Activated naive CD4-positive, alpha-beta T cell treated with Interleukin-2 at 50 U/mL for 16 hours (primary cell): ENCODE data around the gene FAM50A.

Experiments used
- DNase-seq: peaks from one replicate; pipeline ENCODE4 v3.0.0-alpha.2; 2020

FAM50A gene

DNA sequence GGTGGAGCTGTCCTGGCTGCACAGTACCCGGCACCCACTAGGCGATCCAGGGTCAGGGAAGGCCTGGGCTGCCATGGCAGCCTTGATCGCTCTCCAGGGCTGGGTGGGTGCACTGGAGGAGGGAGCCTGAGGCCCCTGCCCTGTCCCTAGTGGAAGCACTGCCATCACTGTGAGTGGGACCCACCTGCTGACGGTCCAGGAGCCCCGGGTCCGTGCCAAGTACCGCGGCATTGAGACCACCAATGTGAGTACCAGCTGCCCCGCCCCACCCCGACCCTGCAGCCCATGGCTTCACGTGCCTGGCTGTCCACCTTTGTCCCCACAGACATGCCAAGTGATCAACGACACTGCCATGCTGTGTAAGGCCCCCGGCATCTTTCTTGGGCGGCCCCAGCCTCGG lies 23.0 kb downstream of the FAM50A start:
- DNase-seq: no peak

DNA sequence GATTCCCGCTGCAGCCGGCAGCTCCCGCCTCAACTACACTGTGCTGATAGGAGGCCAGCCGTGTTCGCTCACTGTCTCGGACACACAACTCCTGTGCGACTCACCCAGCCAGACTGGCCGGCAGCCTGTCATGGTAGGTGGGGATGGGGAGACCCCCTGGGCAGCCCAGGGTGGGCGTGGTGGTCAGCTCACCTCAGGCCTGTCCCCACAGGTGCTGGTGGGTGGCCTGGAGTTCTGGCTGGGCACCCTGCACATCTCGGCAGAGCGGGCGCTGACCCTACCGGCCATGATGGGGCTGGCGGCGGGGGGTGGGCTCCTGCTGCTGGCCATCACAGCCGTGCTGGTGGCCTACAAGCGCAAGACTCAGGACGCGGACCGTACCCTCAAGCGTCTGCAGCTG lies 23.6 kb downstream of the FAM50A start:
- DNase-seq: no peak

DNA sequence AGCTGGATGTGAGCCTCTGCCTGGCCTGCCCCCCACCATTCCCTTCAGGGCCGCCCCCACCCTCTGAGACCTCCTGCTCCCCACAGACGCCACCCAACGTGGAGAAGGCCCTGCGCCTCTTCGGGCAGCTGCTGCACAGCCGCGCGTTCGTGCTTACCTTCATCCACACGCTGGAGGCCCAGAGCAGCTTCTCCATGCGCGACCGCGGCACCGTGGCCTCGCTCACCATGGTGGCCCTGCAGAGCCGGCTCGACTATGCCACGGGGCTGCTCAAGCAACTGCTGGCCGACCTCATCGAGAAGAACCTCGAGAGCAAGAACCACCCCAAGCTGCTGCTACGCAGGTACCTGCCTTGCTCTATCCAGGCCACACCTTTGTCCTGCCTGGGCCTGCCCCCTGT lies 24.3 kb downstream of the FAM50A start:
- no peak for DNase-seq

DNA sequence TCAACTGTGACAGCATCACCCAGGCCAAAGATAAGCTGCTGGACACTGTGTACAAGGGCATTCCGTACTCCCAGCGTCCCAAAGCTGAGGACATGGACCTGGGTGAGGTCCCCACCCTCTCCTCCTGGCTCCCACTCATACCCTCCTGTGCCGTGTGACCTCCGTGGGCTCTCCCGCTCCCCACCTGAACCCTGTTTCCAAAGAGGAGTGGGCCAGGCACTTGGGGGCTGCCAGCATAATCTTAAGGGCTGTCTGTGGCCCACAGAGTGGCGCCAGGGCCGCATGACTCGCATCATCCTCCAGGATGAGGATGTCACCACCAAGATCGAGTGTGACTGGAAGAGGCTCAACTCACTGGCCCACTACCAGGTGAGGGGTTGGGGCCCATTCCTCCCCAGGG lies 25.2 kb downstream of the FAM50A start:
- DNase-seq: no peak

DNA sequence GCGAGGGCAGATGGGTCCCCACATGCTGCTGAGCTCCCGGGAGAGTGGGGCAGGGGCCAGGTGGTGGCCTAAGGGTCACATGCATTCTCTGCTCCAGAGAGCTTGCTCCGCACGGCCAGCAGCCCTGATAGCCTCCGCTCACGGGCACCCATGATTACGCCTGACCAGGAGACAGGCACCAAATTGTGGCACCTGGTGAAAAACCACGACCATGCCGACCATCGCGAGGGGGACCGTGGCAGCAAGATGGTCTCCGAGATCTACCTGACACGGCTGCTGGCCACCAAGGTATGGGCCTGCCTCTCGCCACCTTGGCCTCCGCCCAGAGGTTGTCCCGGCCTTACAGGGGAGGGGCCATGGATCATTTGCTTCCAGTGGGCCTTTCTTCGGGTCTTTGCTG lies 25.9 kb downstream of the FAM50A start:
- DNase-seq: no peak

DNA sequence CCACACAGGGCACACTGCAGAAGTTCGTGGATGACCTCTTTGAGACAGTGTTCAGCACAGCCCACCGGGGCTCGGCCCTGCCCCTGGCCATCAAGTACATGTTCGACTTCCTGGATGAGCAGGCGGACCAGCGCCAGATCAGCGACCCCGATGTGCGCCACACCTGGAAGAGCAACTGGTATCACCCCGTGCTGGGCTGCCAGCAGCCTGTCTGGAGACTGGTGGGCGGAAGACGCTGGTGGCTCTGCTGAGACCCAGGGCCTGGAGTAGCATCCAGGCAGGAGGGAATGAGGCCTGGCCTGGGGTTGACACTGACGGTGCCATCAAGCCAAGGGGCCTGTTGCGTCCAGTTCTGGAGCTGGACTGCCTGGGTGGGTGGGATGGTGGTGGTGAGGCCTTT lies 26.5 kb downstream of the FAM50A start:
- DNase-seq: no peak

DNA sequence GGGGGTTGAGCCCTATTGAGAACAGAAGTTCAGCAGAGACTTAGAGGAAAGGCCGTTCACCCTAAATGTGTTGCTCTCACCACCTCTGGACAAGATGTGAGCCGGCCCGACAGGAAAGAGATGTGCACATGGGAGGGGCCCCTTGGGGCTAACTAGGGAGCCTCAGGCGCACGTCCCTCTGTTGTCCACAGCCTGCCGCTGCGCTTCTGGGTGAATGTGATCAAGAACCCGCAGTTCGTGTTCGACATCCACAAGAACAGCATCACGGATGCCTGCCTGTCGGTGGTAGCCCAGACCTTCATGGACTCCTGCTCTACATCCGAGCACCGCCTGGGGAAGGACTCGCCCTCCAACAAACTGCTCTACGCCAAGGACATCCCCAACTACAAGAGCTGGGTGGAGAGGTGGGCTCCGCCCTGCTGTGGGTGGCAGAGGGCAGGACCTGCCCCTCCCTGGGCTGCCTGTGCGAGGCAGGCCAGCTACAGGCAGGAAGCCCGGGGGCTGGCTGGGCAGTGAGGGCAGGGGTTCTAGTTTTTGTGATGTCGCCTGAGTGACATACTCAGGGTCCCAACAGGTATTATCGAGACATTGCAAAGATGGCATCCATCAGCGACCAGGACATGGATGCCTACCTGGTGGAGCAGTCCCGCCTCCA lies 27.1 kb downstream of the FAM50A start:
- no peak for DNase-seq

DNA sequence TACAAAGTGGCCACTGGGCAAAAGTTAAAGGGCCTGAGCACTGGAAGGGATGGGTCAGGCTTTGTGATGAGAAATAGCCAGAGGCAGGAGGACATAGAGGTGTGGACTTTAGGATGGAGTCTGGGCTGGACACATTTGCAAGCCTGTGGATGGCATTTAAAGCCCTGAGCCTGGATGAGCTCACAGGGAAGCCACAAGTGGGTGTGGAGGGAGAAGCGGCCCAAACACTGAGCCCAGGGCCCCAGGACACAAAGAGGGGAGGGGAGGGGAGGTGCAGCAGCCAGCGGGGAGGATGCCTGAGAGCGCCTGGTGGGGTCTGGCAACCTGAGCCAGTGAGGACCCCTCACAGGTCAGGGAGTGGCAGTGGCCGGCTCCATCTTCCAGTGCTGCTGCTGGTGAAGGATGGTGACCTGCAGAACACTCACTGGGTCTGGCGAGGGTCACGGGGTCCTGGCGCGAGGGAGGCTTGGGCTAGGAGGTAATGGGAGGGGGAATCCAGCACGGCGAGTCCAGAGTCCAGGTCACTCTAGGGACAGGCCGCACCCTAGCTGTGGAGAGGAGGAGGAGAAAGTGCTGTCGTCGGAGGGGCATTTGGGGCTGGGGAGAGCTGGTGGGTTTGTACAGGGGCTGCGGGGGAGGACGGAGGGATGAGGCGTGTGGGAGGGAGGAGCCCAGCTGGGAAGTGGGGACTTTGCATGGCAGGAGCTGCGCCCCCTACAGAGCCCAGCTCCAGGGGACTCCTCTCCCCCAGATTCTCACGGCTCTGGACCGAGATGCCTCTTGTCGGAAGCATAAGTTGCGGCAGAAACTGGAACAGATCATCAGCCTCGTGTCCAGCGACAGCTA lies 28.1 kb downstream of the FAM50A start:
- no peak for DNase-seq

DNA sequence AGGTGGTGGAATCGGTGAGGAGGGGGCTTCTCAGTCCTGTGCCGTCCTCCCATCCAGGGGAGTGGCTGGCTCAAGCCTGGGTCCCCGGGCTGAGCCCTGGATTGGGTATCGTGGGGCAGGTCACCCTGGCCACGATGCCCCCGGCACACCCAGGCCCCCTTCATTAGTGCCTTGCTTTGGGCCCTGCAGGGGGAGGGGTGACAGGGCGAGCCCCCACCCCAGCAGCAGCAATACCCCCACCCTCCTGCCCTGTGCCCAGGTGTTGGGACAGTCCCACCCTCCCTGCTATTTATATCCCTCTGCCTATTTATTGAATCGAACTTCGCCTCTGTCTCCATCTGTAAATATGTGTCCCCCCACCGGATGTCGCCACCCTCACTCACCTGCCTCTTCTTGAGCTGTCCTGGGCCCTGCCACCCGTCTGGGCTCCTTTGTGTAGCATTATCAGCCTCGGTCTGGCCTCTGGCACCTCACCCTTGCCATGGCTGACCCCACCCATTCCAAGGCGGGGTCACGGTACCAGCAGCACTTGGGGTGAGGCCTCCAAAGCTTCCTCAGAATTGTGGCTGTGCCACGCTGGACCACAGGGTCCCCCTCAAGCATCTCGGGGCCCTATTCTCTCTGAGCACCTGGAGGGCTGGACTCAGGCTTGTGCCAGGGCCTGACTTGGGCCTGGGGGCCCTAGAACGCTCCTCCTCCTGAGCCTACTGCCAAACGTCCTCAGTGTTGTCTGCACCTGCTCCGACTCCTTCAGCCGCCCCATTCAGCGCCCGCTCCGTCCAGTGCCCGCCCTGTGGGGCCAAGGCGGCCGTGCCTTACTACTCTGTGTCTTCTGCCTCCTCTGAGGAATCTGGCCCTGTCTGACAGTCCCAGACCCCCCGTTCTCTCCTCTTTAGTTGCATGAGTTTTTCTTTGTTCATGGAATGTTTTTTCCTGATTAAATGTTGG lies 29.0 kb downstream of the FAM50A start:
- no peak for DNase-seq

DNA sequence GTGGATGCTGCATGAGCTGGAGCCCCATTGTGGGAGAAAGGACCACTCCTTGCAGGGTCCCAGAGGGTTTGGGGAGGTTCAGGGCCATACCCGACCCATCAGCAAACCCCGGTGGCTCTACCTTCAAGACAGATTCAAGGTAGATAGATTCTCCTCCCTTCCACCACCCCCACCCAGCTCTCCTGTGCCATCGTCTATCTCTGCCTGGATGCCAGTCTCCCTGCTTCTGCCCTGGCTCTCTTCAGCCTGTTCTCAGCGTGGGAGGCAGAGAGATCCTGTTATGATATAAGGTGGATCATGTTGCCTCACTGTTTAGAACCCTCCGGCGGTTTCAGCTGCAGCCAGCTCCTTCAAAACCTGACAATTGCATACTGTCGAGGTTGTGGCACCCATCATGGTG lies 29.7 kb downstream of the FAM50A start:
- no peak for DNase-seq

DNA sequence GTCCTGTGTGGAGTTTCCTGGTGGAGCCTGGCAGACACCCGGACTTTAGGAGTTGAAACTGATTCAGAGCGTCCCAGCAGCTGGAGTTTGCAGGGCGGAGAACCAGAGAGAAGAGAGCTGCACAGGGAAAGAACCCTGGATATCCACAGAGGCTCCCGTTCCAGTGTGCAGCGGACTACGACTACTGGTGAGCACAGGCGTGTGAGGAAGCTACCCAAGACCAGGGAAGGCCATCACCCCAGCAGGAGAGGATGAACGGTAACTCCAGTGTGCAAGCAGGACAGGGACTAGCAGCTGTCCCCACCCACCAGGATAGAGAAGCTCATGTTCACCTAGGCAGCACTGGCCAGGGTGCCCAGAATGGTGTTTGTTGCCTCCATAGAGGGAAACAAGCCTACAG lies 32.9 kb downstream of the FAM50A start:
- DNase-seq: no peak

DNA sequence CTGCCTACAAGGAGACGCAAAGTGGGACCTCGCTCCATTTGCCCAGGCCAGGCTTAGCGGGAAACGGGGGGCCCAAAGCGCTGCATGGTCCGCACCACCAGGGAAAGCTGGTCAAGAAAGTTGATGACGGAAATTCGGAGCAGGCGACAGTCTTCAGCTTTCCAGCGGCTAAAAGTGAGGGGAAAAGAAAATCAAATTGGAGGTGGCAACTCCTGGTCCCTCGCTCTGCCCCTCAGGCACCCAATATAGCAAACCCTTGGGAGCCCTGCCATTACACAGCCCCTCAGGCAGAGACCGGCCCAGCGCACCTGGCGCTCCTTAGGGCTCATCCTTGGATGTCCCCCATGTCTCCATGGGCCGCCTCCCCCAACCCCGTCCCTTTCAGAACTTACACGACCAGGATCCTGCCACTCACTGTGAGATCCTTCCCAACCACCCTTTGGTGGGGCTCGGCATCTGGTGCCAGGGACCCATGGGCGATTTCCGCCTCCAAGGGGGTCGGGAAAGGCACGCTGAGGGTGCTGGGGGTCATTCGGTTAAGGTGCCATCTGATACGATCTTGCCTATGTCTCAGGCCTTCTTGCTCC lies 34.0 kb downstream of the FAM50A start:
- no peak for DNase-seq

DNA sequence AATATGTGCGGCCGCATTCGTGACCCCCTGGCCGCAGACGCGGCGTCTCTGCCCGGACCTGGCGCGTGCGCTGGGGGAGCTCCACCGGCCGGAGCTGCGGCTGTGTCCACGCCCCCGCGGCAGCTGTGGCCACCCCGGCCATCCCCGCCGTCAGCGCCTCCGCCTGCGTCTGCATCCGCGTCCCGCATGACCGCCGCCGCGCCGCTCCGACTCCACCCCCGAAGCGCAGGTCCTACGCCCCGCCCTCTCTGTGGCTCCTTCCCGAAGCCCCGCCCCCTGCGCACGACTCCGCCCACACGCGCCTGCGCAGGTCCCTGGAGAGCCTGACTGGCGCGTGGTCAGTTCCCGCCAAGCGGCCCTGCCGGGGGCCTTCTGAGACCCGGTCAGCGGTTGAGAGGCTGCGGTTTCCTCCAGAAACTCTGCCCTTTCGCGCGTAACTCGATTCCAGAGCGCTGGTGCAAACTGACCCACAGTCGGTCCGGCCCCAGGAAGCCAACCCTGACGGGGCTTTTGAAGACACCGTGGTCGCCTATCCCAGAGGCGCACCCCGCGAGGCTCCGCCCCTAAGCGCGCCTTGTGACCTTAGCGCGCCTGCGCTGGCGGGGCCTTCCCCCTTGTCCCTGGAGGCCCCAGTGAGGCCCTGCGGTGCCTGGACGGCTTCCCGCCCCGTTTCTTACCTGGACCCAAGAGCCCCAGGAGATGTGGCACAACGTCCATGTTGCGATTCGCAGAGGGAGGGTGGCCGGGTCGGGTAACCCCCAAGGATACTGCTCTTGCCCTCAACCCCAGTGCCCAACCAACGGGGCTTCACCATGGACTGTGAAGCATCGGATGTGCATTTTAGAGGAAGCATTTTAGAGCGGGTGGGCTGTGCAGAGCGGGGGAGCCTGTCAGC lies 35.0 kb downstream of the FAM50A start, which contains the start of gene LAGE3:
TSS of gene LAGE3 (minus strand) at position 554 of the 895 bp plus-strand sequence. CDS start at position 188, 366 bp downstream.
- peak; percentile 93 for DNase-seq

DNA sequence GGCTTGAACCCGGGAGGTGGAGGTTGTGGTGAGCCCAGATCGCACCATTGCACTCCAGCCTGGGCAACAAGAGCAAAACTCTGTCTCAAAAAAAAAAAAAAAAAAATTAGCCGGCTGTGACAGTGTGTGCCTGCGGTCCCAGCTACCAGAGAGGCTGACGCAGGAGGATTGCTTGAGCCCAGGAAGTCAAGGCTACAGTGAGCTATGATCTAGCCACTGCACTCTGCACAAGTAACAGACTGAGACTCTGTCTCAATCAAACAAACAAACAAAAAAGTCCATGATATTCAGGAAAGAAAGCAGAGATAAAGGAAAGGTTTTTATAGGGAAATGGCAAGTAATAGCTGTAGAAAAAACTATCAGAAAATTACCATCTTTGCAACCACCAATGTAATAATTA lies 37.3 kb downstream of the FAM50A start:
- no peak for DNase-seq

DNA sequence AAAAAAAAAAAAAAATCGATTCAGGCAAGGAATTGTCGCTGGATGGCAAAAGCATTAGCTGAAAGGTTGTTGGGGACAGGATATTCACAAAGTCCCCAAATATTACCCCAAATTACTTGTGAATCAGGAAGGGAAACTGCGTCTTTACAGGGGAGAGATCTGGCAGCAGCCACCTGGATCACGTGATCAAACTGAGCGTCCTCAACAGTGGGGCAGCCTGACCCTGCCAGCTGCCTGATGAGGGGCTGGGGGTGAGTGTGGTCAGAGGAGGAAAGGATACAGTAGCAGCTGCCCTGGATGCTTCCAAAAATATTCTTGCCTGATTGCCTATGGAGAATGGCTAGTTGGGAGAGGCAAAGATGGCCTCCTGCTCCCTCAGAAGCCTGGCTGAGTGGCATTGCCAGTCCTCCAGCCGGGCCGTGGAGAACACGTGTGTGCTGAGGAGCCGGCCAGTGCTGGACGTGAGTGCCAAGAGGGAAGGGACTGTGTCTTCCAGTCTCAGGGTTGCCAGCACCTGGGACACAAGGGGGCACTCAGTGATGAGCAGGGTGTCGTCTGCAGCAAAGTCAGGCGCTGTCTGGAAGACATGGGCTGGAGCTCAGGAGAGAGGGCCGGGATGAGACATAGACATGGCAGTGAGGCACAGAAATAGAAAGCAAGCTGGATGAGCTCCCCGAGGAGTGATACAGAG lies 38.1 kb downstream of the FAM50A start:
- DNase-seq: no peak

DNA sequence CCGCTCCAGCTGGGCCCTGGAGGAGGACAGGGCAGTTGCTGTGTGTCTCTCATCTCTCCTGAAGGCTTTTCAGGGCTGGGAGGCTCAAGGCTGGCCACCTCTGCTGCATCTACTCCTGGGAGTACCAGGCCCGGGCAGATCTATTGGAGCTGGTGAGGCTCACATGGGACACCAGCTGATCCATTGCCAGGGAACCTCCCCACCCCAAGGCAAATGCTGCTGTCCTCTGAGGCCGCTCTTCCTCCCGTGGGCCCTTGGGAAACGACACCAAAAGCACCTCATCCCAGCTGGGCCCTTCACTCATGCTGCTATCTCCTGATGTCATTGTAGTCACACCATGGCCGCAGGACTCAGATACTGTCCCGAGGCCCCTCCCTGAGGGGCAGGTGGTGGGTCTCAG lies 38.8 kb downstream of the FAM50A start:
- DNase-seq: no peak

DNA sequence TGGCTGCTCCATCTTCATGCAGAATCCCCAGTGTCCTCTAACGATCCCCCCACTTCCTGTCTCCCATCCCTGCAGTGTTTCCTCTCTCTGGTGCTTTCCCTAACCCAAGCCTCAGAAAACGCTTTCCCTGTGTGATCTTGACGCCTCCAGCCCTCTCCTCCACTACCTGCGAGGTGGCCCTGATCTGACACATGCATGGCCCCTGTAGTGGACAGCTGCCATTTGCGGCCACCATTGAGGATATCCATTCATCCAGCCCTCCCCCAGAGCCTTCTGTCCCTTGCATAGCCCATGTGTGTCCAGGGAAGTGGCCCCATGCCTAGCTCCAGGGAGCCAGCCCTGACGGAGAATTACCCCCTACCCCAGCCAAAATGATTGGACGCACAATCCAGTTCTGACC lies 39.4 kb downstream of the FAM50A start:
- no peak for DNase-seq

DNA sequence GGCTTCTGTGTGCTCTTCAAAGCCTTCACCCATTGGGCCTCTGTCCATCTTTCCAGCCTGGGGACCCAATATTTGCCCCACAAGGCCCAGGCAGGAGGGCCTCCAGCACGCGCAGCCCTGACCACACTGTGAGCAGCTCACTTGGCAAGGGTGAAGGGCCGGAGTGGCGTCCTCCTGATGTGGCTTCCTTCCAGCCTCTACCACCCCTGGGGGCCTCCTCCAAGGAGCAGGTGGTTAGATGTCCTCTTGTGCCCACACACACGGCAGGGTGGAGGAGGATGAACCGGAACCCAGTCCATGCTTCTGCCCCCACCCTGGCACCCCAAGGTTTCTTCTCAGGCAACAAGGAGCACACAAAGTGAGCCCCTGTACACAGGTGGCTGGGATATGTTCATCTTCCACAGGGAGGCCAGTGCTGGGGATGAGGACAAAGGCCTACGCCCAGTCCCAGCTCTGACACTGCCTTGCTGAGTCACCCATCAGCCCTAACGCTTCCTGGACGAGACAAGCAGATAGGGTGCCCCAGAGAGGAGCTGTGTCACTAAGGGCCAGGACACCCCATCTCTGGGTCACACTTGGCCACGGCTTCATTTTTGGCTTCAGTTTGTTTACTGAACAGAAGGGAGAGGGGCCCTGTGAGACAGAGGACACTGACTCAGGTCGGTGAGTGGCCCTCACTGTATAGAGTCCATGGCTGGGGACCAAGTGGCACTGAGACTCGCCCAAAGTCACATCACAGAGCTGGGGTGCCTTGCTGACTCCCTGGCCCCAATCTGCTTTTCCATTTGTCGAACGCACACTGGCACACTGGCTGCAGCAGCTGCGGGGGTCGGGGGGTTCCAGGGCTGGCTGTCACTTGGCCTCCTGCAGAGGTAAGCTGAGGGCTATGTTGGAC lies 40.6 kb downstream of the FAM50A start:
- no peak for DNase-seq

DNA sequence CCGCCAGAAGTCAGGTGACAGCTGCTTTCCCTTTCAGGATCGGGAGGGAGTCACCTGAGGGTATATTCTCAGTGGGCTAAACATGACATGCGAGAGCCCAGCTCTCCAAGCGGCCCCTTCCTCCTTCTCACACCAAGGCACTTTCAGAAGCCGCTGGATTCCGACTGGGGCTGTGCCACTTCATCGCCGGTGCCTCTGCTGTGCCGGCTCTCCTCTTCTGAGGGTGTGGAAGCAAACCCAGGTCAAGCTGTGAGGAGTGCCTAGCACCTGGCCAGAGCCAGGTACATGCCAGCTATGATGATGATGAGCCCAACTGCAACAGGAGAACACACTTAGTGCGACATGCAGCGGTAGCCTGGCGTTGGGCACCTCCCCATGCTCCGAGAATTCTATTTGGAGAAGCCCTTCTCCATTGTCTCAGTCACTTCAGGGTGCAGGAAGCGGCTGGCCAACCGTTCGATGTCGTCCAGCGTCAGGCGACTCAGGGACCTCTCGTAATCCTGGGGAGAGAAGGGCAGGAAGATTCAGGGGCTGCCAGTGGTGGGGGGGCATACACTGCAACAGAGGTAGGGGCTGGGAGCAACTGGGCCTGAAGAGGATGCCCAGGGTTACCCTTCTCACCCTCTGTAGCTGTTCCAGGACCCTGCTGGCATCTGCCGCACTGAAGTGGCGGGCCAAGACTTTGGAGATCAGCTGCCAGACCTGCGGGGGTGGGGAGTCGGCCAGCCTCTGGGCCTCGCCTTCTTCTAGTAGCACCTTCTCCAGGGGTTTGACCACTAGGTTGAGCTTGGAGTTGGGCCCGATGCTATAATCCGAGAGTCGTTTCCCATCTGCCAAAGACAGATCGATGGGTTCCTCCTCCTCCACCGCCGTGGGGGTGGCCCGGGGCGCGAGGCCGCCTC lies 41.5 kb downstream of the FAM50A start:
- DNase-seq: no peak
